Transverse colon (tissue), 3 donors: ENCODE results near the gene JAKMIP2.

ENCODE experiments used
- EP300 ChIP-seq: sonication (generic); formaldehyde crosslinking; IDR thresholded peaks from one replicate; pipeline ENCODE4 v1.6.1; 2017; ENCODE audit warnings: antibody characterized with exemption, low read depth
- TF ChIP-seq, protein P1 (sequence below), 5 experiments: fragments of 200-600 bp in 3 of 5; fragments of 450-650 bp in 2 of 5; sonication (generic) in 3 of 5; IDR thresholded peaks; 1 replicate in 2 of 5; 2 replicates in 3 of 5; pipeline ENCODE4 v1.5.1; 2016 to 2017; ENCODE audit warnings: antibody characterized with exemption in 5 of 5, inconsistent platforms in 3 of 5, mild to moderate bottlenecking in 2 of 5, moderate library complexity in 1 of 5

DNA sequence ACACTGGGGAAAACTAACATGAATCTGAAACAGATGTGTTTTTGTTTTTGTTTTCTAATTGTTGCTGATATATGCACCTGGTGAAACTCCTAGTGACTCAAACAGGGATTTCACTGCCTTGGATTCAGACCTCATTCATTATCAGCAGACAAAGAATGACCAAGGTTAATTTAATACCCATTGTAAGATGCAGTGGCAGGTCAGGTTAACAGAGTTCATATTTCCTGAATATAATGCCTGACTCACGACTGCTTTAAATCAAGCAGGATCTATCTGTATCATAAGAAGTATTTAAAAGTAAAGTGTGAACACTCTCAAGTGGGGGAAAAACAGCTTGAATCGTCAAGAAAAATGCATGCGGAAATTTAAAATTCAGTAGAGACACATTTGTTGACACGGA lies 5.5 kb downstream of the JAKMIP2 start:
- TF ChIP-seq, protein P1, sequence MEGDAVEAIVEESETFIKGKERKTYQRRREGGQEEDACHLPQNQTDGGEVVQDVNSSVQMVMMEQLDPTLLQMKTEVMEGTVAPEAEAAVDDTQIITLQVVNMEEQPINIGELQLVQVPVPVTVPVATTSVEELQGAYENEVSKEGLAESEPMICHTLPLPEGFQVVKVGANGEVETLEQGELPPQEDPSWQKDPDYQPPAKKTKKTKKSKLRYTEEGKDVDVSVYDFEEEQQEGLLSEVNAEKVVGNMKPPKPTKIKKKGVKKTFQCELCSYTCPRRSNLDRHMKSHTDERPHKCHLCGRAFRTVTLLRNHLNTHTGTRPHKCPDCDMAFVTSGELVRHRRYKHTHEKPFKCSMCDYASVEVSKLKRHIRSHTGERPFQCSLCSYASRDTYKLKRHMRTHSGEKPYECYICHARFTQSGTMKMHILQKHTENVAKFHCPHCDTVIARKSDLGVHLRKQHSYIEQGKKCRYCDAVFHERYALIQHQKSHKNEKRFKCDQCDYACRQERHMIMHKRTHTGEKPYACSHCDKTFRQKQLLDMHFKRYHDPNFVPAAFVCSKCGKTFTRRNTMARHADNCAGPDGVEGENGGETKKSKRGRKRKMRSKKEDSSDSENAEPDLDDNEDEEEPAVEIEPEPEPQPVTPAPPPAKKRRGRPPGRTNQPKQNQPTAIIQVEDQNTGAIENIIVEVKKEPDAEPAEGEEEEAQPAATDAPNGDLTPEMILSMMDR (IDR thresholded peaks at IDR 0.05), result no peak
- no peak for TF ChIP-seq EP300
